Muscle of arm (tissue), 12 donors: ENCODE results near the gene TXNRD3. TPM values are rescaled to one million over a fixed set of nuclear protein-coding genes. Genes with fewer than 3 reads are reported as not detected.
"Not testable (repeated sequence)": the region's sequence is repeated elsewhere in the genome, so short reads cannot be mapped to it uniquely, and the experiment has no call there.

Experiments used
- DNase-seq: peaks from one replicate; pipeline ENCODE4 v3.0.0-alpha.2; 2013
- polyA plus RNA-seq, 12 donors: library from polyadenylated mRNA; unstranded; fragments of 120-200 nt; gene quantifications; one replicate each; pipeline ENCODE4 v1.2.1, GENCODE V29; 2013; ENCODE audit not compliant: insufficient read length in 12 of 12

Gene TXNRD3
- polyA plus RNA-seq, 12 donors: 7.5 to 10.9 (median 9.5) TPM; not detected in 2

DNA sequence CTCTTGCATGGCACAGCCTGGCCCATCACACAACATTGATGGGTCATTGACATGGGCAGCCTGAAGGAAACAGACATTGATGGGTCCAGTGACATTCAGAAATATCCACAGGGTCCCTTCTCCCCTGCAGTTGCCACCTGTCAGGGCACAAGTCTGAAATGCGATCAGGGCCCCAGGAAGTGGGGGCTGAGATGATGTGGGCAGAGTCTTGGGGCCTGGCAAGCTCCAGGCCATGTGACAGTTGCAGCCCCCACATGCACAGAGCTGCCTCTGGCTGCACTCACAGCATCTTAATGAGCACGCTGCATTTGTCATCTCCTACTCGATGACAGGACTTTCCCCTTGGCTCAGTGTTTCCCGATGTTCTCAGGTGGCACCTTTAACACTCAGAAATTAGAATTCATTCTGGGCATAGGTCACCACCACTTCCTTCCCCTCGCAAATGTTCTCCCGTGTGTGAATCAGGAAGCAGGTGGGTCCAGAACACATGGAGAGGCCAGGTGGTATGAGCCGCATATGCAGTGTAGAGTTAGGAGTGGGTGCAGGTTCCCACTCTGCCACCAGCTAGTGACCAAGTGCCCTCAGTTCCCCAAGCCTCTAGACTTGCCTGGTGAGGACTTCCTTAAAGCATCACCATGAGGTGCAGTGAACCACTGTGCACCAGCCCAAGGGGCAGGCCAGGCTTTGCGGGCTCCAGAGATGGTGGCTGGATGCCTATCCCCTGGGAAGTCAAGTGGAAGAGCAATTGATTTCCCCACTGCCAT is 1.6 kb upstream of the TXNRD3 start:
- DNase-seq: no peak

- no peak for DNase-seq
Measured at GRCh38 chr3:126655887-126656286, 963 bp upstream of the TXNRD3 start.

GRCh38 chr3:126649556-126650092 is 5.3 kb downstream of the TXNRD3 start:
- no peak for DNase-seq

DNA sequence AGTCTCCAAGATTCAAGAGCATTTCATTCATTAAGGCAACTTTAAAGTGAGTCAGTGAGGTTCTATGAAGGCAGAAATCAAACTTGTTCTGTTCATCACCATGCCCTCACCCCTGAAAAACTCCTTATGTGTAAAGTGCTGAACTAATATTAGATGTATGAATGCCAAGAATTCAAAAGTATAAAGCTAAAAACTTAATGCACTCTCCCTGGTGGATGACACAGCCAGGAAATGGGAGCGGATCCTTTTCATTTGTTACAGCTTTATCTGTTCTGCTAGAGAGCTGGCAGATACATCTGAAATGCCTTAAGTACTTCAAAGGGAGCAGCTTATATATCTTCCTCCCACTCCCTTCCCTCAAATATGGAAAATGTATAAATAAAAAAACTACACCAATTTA is 8.2 kb downstream of the TXNRD3 start:
- no peak for DNase-seq

DNA sequence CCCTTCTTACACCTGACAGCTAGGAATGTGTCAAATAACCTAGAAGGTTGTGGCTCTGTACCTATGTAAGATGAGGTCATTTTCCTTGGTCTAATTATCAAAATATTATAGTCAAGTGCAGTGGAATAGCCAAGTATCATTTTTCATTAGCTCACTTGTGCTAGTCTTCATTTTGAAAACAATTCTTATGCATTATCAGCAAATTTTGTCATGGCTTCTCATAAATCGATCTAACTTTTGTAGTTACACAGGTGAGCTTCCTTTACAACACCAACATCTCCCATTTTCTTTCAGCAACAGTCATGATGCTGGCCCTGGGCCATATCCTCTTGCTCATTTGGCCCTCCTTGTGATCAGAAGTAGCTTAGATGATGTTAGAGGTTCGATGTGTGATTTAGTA is 10.3 kb downstream of the TXNRD3 start:
- DNase-seq: no peak

DNA sequence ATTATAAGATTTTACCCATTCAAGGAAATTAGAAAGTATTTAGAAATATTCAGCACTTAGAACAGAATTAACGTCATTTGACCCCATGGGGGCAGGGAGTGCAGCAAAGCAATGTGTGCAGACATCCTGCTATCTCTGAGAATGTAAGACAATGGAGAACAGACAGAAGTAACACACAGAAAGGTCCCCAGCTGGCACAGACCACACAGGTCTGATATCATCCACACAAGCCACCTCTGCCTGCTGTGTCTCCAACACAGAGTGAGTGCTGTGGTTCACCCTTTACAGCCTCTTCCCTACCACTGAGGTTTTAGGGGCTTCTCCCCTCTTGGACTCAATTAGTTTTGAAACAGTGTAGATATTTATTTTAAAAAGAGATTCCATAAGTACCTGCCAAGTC is 16.1 kb downstream of the TXNRD3 start:
- DNase-seq: no peak

- DNase-seq: no peak
Measured at GRCh38 chr3:126636436-126636835, 18.5 kb downstream of the TXNRD3 start.

GRCh38 chr3:126634803-126635202 is 20.1 kb downstream of the TXNRD3 start:
- no peak for DNase-seq

GRCh38 chr3:126630020-126630419 is 24.9 kb downstream of the TXNRD3 start:
- DNase-seq: no peak

GRCh38 chr3:126625735-126626134 is 29.2 kb downstream of the TXNRD3 start:
- not testable (repeated sequence) for DNase-seq

- DNase-seq: no peak
Measured at GRCh38 chr3:126622694-126623093, 32.2 kb downstream of the TXNRD3 start.

DNA sequence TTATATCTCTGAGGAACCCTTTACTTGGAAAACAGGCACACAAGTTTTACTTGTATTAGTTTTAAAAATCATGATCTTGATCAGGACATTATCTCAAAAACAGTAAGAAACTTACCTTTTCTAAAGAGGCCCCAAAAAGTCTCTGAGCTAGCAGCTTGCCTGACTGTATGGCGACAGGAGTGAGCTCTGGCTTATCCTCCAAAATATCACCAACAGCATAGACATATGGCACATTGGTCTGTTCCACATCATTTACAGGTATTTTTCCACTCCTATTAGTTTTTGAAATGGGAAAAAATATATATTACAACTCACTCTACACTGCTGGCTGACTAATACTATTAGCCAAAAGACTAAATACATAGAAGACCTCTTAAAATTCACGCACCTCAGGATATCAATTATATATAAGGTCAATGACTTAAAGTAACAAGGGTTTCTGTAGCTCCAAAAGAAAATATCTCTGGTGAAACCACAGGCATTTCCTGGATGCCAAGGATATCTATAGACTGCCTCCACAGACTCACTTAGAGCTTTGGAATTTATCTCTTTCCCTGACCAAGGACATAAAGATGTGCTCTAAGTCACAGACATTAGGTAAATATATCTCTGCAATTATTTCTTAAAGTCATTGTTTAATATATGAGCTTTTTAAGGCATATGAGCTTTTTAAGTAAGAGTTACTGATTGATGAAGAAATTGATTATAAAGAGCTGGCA is 33.1 kb downstream of the TXNRD3 start:
- no peak for DNase-seq

DNA sequence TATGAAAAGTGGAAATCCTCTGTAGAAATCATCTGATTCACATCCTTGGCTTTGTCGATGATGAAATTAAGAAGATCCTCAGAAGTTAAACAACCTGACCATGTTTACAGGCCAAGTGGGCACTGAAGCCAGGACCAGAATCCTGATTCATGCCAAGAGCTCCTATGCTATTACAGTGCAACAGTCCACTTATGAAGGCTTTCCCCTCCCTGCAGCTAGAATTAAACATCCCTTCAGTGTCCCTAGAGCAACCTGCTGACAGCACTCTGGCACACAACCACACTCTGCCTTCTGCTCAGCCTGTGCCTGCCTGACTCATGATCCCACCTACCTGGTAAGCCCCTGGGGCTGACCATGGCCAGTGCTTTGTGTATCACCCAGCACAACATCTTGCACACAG is 33.8 kb downstream of the TXNRD3 start:
- DNase-seq: no peak

DNA sequence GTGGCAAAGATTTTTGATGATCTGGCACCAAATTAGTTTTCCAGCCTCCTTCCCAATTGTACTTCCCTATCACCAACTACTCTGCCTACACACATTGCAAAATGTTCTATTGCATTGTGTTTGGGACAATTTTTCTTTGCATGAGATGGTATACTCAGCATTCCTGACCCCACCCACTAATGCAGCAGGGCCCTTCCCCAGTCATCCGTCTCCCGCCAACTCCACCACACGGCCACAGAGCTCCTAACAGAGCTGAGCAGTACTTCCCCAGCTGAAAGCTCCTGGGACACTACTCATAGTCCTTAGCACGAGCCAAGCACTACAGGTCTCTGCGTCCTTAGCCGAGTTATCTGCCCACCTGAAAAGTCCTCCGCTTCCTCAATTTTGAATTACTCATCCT is 34.2 kb downstream of the TXNRD3 start:
- no peak for DNase-seq

DNA sequence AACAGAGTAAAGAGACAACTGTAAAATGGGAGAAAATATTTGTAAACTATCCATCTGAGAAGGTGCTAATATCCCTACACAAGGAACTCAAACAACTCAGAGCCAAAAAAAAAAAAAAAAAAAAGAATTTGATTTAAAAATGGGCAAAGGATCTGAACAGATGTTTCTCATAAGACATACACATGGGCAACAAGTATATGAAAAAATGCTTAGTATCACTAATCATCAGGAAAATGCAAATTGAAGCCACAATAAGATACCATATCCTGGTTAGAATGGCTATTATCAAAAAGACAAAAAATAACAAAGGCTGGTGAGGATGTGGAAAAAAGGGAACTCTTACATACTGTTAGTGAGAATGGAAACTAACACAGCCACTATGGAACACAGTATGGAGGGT is 36.2 kb downstream of the TXNRD3 start:
- DNase-seq: no peak

DNA sequence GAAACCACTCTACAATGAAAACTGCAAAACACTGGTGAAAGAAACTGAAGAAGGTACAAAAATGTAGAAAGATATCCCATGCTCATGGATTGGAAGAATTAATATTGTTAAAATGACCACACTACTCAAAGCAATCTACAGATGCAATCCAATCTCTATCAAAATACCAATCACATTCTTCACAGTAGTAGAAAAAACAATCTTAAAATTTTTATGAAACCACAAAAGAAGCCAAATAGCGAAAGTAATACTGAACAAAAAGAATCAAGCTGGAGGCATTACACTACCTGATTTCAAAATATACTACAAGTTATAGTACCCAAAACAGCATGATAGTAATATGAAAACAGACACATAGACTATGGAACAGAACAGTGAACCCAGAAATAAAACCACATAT is 36.9 kb downstream of the TXNRD3 start:
- no peak for DNase-seq

DNA sequence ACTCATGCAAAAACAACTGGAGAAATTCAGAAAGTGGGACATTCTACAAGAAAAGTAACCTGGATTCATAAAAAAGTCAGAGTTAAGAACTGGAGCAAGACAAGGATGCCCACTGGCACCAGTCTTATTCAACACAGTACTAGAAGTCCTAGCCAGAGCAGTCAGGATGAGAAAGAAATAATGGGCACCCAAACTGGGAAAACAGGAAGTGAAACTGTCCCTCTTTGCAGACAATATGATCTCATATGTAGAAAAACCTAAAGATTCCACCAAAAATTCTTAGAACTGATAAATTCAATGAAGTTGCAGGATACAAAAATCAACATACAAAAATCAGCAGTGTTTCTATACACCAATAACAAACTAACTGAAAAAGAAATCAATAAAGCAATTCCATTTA is 37.4 kb downstream of the TXNRD3 start:
- DNase-seq: no peak

DNA sequence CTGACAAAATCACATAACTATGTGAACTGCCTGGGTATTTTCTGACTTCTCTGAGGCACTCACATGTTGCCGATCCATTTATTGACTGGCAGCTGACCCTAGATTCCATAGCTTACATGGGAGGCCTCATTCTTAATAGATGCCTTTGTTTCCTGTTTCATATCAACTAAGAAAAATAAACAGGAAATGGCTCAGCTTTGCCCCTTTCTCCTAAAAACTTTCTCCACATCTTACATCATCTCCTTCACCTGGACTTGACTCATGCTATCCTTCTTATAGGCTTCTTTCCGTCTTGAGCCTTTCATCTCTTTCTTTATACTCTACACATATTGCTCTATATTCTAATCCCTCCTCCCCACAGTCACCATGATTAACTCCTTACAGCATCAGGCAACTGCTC is 38.0 kb downstream of the TXNRD3 start:
- no peak for DNase-seq

DNA sequence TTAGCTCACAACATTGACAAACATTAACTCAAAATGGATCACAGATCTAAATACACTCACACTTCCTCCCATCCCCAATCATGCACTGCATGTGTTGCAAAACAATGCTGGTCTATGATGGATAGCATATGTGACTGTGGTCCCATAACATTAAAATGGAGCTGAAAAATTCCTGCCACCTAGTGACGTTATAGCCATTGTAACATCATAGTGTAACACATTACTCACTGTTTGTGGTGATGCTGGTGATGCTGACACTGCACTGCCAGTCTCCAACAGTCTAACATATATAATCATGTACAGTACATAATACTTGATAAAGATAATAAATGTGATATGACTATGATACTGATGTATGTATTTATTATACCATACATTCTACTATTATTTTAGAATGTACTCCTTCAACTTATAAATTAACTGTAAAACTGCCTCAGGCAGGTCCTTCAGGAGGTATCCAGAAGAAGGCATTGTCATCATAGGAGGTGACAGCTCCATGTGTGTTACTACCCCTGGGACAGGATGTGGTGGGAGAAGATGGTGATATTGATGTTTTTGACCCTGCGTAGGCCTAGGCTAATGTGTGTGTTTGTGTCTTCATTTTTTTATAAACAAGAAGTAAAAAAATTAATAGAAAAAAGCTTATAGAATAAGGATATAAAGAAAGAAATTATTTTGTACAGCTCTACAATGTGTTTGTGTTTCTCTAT is 41.3 kb downstream of the TXNRD3 start:
- DNase-seq: no peak

DNA sequence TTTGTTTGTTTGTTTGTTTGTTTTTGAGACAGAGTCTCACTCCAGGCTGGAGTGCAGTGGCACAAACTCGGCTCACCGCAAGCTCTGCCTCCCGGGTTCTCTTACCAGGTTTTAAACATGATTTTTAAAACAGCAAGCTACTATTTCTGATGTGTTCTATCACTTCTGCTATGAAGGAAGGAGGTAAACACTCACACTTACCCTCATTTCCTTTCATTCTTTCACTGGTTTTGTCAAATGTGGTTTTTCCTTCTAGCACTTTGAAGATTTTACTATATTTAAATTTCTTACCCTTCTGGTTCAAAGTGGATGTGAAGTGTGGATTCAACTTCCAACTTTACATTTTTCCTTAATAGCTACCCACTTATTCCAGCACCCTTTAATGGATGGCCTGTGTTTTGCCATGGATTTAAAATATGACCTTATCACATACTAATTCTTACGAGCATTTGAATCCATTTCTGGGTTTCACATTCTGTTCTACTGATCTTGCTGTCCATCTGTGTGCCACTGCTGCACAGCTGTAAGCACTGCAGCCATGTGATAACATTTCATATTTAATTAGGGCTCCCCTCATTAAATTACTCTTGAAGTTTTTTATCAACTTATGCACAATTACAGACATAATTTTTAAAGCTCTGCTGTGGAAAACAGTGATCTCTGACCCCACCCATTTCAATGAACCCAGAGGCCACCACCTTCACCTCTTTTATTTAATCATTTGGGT is 42.3 kb downstream of the TXNRD3 start:
- DNase-seq: no peak

- no peak for DNase-seq
Measured at GRCh38 chr3:126609909-126610308, 45.0 kb downstream of the TXNRD3 start.
